ENCODE measurements around the gene RCL1.

RCL1 gene

GRCh38 chr9:4844056-4844838 lies 51.5 kb downstream of the RCL1 start:
- DNase-seq: no peak

- no peak for DNase-seq
Measured at GRCh38 chr9:4849369-4849768, 56.6 kb downstream of the RCL1 start.

- no peak for DNase-seq
Measured at GRCh38 chr9:4850603-4851310, 58.0 kb downstream of the RCL1 start.

- DNase-seq: no peak
Measured at GRCh38 chr9:4852419-4852818, 59.7 kb downstream of the RCL1 start.

GRCh38 chr9:4854265-4854590 lies 61.5 kb downstream of the RCL1 start:
- DNase-seq: no peak

GRCh38 chr9:4855841-4856240 lies 63.1 kb downstream of the RCL1 start:
- no peak for DNase-seq

- DNase-seq: no peak
Measured at GRCh38 chr9:4857163-4857810, 64.5 kb downstream of the RCL1 start.

GRCh38 chr9:4859035-4859434 lies 66.3 kb downstream of the RCL1 start:
- DNase-seq: no peak

- DNase-seq: no peak
Measured at GRCh38 chr9:4860383-4860782, 67.6 kb downstream of the RCL1 start.

GRCh38 chr9:4861145-4861544 lies 68.4 kb downstream of the RCL1 start:
- DNase-seq: no peak

- DNase-seq: no peak
Measured at GRCh38 chr9:4861736-4862451, 69.2 kb downstream of the RCL1 start.

- no peak for DNase-seq
Measured at GRCh38 chr9:4862506-4863250, 69.9 kb downstream of the RCL1 start.

- no peak for DNase-seq
Measured at GRCh38 chr9:4864234-4864661, 71.5 kb downstream of the RCL1 start.

- no peak for DNase-seq
Measured at GRCh38 chr9:4864698-4865097, 72.0 kb downstream of the RCL1 start.

GRCh38 chr9:4865681-4866080 lies 72.9 kb downstream of the RCL1 start:
- DNase-seq: no peak

GRCh38 chr9:4866239-4866969 lies 73.7 kb downstream of the RCL1 start:
- no peak for DNase-seq

- DNase-seq: no peak
Measured at GRCh38 chr9:4873066-4873465, 80.3 kb downstream of the RCL1 start.

- no peak for DNase-seq
Measured at GRCh38 chr9:4875559-4875958, 82.8 kb downstream of the RCL1 start.

GRCh38 chr9:4879115-4879558 lies 86.4 kb downstream of the RCL1 start:
- DNase-seq: no peak

- DNase-seq: no peak
Measured at GRCh38 chr9:4883326-4883873, 90.7 kb downstream of the RCL1 start.

GRCh38 chr9:4886698-4887097 lies 94.0 kb downstream of the RCL1 start:
- no peak for DNase-seq

GRCh38 chr9:4887556-4887955 lies 94.8 kb downstream of the RCL1 start:
- no peak for DNase-seq
